ENCODE data around the gene HMGN5.

HMGN5 gene

GRCh38 chrX:81206476-81206875, 4.8 kb upstream of the HMGN5 start:
- Histone ChIP-seq H3K4me3 (replicated peaks; ENCODE audit: low read depth, low read length) (no peak overlapping the region), H3K27me3 (replicated peaks; ENCODE audit: control insufficient read depth, insufficient read depth, low read length) (no peaks in the 10 kb centered on the region), H3K36me3 (ENCODE audit: control insufficient read depth, insufficient read depth, low read length) (no peaks in the 10 kb centered on the region)
- no peak for DNase-seq (ENCODE audit: extremely low read depth, insufficient read length)
- TF ChIP-seq CTCF (IDR thresholded peaks at IDR 0.05; ENCODE audit: insufficient read depth, low read length, poor library complexity, severe bottlenecking) = no peak

- Histone ChIP-seq H3K27me3 (replicated peaks; ENCODE audit: control insufficient read depth, insufficient read depth, low read length) (no peaks in the 10 kb centered on the region), H3K4me3 (replicated peaks; ENCODE audit: low read depth, low read length) (no peak overlapping the region), H3K36me3 (ENCODE audit: control insufficient read depth, insufficient read depth, low read length) (no peaks in the 10 kb centered on the region)
- no peak for DNase-seq (ENCODE audit: extremely low read depth, insufficient read length)
- no peak for TF ChIP-seq CTCF (IDR thresholded peaks at IDR 0.05; ENCODE audit: insufficient read depth, low read length, poor library complexity, severe bottlenecking)
Measured at GRCh38 chrX:81205551-81205950, 3.8 kb upstream of the HMGN5 start.

- no peaks in the 10 kb centered on the region for H3K36me3 ChIP-seq (ENCODE audit: control insufficient read depth, insufficient read depth, low read length)
- peak overlapping the region; percentile 85 for H3K4me3 ChIP-seq (replicated peaks; ENCODE audit: low read depth, low read length)
- no peak for TF ChIP-seq CTCF (IDR thresholded peaks at IDR 0.05; ENCODE audit: insufficient read depth, low read length, poor library complexity, severe bottlenecking)
- no peak for DNase-seq (ENCODE audit: extremely low read depth, insufficient read length)
- no peaks in the 10 kb centered on the region for H3K27me3 ChIP-seq (replicated peaks; ENCODE audit: control insufficient read depth, insufficient read depth, low read length)
Measured at GRCh38 chrX:81202943-81203342, 1.2 kb upstream of the HMGN5 start.

GRCh38 chrX:81202456-81202819, 725 bp upstream of the HMGN5 start:
- no peak for TF ChIP-seq CTCF (IDR thresholded peaks at IDR 0.05; ENCODE audit: insufficient read depth, low read length, poor library complexity, severe bottlenecking)
- Histone ChIP-seq H3K4me3 (replicated peaks; ENCODE audit: low read depth, low read length) (peak overlapping the region; percentile 85), H3K36me3 (ENCODE audit: control insufficient read depth, insufficient read depth, low read length) (no peaks in the 10 kb centered on the region), H3K27me3 (replicated peaks; ENCODE audit: control insufficient read depth, insufficient read depth, low read length) (no peaks in the 10 kb centered on the region)
- DNase-seq (ENCODE audit: extremely low read depth, insufficient read length) = peak; percentile 15

GRCh38 chrX:81201071-81201470, 642 bp downstream of the HMGN5 start:
- no peaks in the 10 kb centered on the region for H3K27me3 ChIP-seq (replicated peaks; ENCODE audit: control insufficient read depth, insufficient read depth, low read length)
- TF ChIP-seq CTCF (IDR thresholded peaks at IDR 0.05; ENCODE audit: insufficient read depth, low read length, poor library complexity, severe bottlenecking) = no peak
- no peaks in the 10 kb centered on the region for H3K36me3 ChIP-seq (ENCODE audit: control insufficient read depth, insufficient read depth, low read length)
- DNase-seq (ENCODE audit: extremely low read depth, insufficient read length) = no peak
- H3K4me3 ChIP-seq (replicated peaks; ENCODE audit: low read depth, low read length) = peak overlapping the region; percentile 85

GRCh38 chrX:81195712-81196111, 6.0 kb downstream of the HMGN5 start:
- Histone ChIP-seq H3K36me3 (ENCODE audit: control insufficient read depth, insufficient read depth, low read length) (no peaks in the 10 kb centered on the region), H3K4me3 (replicated peaks; ENCODE audit: low read depth, low read length) (no peak overlapping the region), H3K27me3 (replicated peaks; ENCODE audit: control insufficient read depth, insufficient read depth, low read length) (no peaks in the 10 kb centered on the region)
- no peak for DNase-seq (ENCODE audit: extremely low read depth, insufficient read length)
- TF ChIP-seq CTCF (IDR thresholded peaks at IDR 0.05; ENCODE audit: insufficient read depth, low read length, poor library complexity, severe bottlenecking) = peak; percentile 80
